Left ventricle myocardium inferior (tissue), 1 donor: ENCODE results near the gene KIAA1958. TPM values are rescaled to one million over a fixed set of nuclear protein-coding genes. Genes with fewer than 3 reads are reported as not detected.

Experiments used
- DNase-seq: peaks from one replicate; pipeline ENCODE4 v3.0.0-alpha.2; 2020
- H3K27ac ChIP-seq: fragments of 200-600 bp; replicated peaks from 2 replicates; pipeline ENCODE4 v1.8.0; 2021
- H3K27me3 ChIP-seq: fragments of 200-600 bp; 2 replicates; pipeline ENCODE4 v1.8.0; 2021; ENCODE audit warnings: low read depth
- H3K36me3 ChIP-seq: fragments of 200-600 bp; 2 replicates; pipeline ENCODE4 v1.8.0; 2021
- H3K4me1 ChIP-seq: fragments of 200-600 bp; 2 replicates; pipeline ENCODE4 v1.8.0; 2021
- H3K4me3 ChIP-seq: fragments of 200-600 bp; 2 replicates; pipeline ENCODE4 v1.8.0; 2021; ENCODE audit warnings: mild to moderate bottlenecking, moderate library complexity
- H3K9me3 ChIP-seq: fragments of 200-600 bp; replicated peaks from 2 replicates; pipeline ENCODE4 v1.8.0; 2021
- intact Hi-C: fragments of 100-400 bp; cut with micrococcal nuclease; formaldehyde crosslinking; loops from one replicate; pipeline ENCODE4 v1.11.0; 2022
- long read RNA-seq: library from polyadenylated mRNA; unstranded; transcript quantifications from one replicate; pipeline ENCODE4 v2.0.0, GENCODE V29; 2021
- total RNA-seq: library from RNA; stranded (reverse); fragmentation: NEBNext Ultra II Directional; extraction: Animal tissue kit (Norgen Biotek cat#: 25700); gene quantifications from one replicate; pipeline ENCODE4 v1.2.1, GENCODE V29; 2021
- TF ChIP-seq, protein P1 (sequence below): fragments of 200-600 bp; IDR thresholded peaks from 2 replicates; pipeline ENCODE4 v1.8.0; 2021; ENCODE audit warnings: antibody characterized with exemption, mild to moderate bottlenecking, borderline replicate concordance
- donor health status: DM: no; HTN: yes; CAD: no; lungs with severe emphysema.

The KIAA1958 gene
- 5.6 TPM for total RNA-seq
- long read RNA-seq, full-length matches to known transcripts = 1 of 3 reads
- long read RNA-seq, partial matches to known transcripts = 2 of 3 reads
- long read RNA-seq, other reads (novel, unspliced or antisense) = 0 of 3 reads

- Histone ChIP-seq H3K4me1 (peaks cover 37% of the 10 kb centered on the region), H3K27me3 (peaks cover 12% of the 10 kb centered on the region), H3K9me3 (no peaks in the 10 kb centered on the region), H3K36me3 (no peaks in the 10 kb centered on the region), H3K4me3 (peak within 1 kb of the TSS; percentile 90), H3K27ac (peak within 1 kb of the TSS; percentile 81)
- intact Hi-C loops = no loop called here
- TF ChIP-seq, protein P1, sequence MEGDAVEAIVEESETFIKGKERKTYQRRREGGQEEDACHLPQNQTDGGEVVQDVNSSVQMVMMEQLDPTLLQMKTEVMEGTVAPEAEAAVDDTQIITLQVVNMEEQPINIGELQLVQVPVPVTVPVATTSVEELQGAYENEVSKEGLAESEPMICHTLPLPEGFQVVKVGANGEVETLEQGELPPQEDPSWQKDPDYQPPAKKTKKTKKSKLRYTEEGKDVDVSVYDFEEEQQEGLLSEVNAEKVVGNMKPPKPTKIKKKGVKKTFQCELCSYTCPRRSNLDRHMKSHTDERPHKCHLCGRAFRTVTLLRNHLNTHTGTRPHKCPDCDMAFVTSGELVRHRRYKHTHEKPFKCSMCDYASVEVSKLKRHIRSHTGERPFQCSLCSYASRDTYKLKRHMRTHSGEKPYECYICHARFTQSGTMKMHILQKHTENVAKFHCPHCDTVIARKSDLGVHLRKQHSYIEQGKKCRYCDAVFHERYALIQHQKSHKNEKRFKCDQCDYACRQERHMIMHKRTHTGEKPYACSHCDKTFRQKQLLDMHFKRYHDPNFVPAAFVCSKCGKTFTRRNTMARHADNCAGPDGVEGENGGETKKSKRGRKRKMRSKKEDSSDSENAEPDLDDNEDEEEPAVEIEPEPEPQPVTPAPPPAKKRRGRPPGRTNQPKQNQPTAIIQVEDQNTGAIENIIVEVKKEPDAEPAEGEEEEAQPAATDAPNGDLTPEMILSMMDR = no peak
- DNase-seq = peak; percentile 79
These were observed at the start of gene KIAA1958 for GRCh38 chr9:112486221-112487007. KIAA1958 (plus strand) TSS chr9:112486827; CDS start chr9:112574081, 87,254 bp downstream.

- no peaks in the 10 kb centered on the region for H3K27me3 ChIP-seq
- H3K36me3 ChIP-seq = peaks cover 42% of the 10 kb centered on the region
- intact Hi-C loops = no loop called here
These were observed 49.2 kb upstream of the KIAA1958 start for GRCh38 chr9:112437406-112437805.

GRCh38 chr9:112439171-112439570, 47.5 kb upstream of the KIAA1958 start:
- TF ChIP-seq, protein P1 = no peak
- H3K9me3 ChIP-seq = no peaks in the 10 kb centered on the region
- H3K4me1 ChIP-seq = no peaks in the 10 kb centered on the region
- intact Hi-C loops = no loop called here
- DNase-seq = no peak
- H3K4me3 ChIP-seq = no peak overlapping the region
- no peaks in the 10 kb centered on the region for H3K27me3 ChIP-seq
- no peak overlapping the region for H3K27ac ChIP-seq
- H3K36me3 ChIP-seq = peaks cover 44% of the 10 kb centered on the region

More at GRCh38 chr9:112437406-112437805, 49.2 kb upstream of the KIAA1958 start:
- DNase-seq = no peak
- Histone ChIP-seq H3K9me3 (no peaks in the 10 kb centered on the region), H3K27ac (no peak overlapping the region), H3K4me3 (no peak overlapping the region), H3K4me1 (no peaks in the 10 kb centered on the region)
- TF ChIP-seq, protein P1 = no peak

DNA sequence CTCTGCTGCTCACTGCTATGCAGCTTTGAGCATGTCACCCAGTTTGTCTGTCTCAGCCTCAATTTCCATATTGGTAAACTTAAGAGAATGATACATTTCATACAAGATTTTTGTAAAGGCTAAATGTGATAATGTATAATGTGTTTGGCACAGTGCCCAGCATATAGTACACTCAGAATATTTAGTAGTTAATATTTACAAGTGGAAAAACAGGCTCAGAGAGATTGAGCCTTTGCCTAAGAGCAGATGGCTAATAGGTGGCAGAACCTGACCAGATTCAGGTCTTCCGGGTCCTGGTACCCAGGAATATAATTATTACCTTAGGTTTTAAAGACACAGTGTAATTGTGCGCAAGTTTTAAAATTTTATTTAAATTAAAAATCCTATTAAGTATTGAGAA, 46.8 kb upstream of the KIAA1958 start:
- H3K9me3 ChIP-seq = no peaks in the 10 kb centered on the region
- peaks cover 44% of the 10 kb centered on the region for H3K36me3 ChIP-seq
- H3K27ac ChIP-seq = no peak overlapping the region
- H3K4me1 ChIP-seq = no peaks in the 10 kb centered on the region
- intact Hi-C loops = no loop called here
- TF ChIP-seq, protein P1 = no peak
- H3K4me3 ChIP-seq = no peak overlapping the region
- H3K27me3 ChIP-seq = no peaks in the 10 kb centered on the region
- DNase-seq = no peak

DNA sequence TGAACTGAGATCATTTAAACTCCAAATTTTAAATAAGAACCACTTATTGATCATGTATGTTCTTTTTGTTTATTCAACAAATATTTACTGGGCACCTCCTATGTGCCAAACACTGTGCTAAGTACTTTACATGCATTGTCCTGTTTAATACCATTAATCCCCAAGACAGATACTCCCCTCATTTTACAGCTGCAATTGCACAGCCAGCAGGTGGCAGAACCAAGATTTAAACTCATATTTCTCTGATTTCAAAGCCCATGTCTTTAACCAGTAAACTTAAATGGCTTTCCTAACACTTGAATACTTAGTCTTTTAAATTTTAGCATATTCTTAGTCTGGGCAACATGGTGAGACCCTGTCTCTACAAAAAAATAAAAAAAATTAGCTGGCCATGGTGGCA, 43.4 kb upstream of the KIAA1958 start:
- H3K4me1 ChIP-seq = peaks cover 10% of the 10 kb centered on the region
- H3K27me3 ChIP-seq = no peaks in the 10 kb centered on the region
- no peaks in the 10 kb centered on the region for H3K9me3 ChIP-seq
- TF ChIP-seq, protein P1 = peak; percentile 50
- H3K4me3 ChIP-seq = no peak overlapping the region
- intact Hi-C loops = no loop called here
- DNase-seq = no peak
- H3K36me3 ChIP-seq = peaks cover 39% of the 10 kb centered on the region
- H3K27ac ChIP-seq = no peak overlapping the region
